Measurements from ENCODE around the gene ESRRA. TPM values are rescaled to one million over a fixed set of nuclear protein-coding genes. Genes with fewer than 3 reads are reported as not detected.

Gene ESRRA
- total and polyA plus RNA-seq, 10 of the 15 experiments (the other 5 are each of a cell fraction or from before 2014, with no cell fraction given) = 0.32 to 48.9 (median 12.6) TPM

GRCh38 chr11:64312947-64313346, 7.6 kb downstream of the ESRRA start:
- no peaks in the 10 kb centered on the region for H4K20me1 ChIP-seq (ENCODE audit: control insufficient read depth, insufficient read depth)
- intact Hi-C loops (cut with micrococcal nuclease; ENCODE audit: unreplicated experiment) (no loop called here), in situ Hi-C loops (cut with MboI) (no loop called here)
- no peak overlapping the region for H3K4me3 ChIP-seq
- DNase-seq (ENCODE audit: low read depth, low spot score) (no peak), ATAC-seq (no peak), FAIRE-seq (no peak)
- H3K36me3 ChIP-seq (ENCODE audit: control insufficient read depth in 2 of 2, insufficient read depth in 2 of 2, low read length in 1 of 2) = peaks cover 0 to 8% of the 10 kb centered on the region in 2 experiments; a peak in 3 of 4 replicates
- no peaks in the 10 kb centered on the region for H3K9me3 ChIP-seq (replicated peaks; ENCODE audit: control insufficient read depth, insufficient read depth, low read length)
- H3K4me1 ChIP-seq (ENCODE audit: control insufficient read depth, insufficient read depth, low read length) = peaks cover 5% of the 10 kb centered on the region
- H3K27me3 ChIP-seq (replicated peaks in 1 of 2; ENCODE audit: control insufficient read depth in 2 of 2, insufficient read depth in 2 of 2, low read length in 1 of 2) = no peaks in the 10 kb centered on the region
- POLR2A ChIA-PET = interaction anchor here (1.1 to 1.9 kb wide), 2 partner anchors 42 to 47 kb away, joined by 3 to 7 read pairs; no protein-coding TSS in a partner anchor
- no peak overlapping the region for H2AFZ ChIP-seq (ENCODE audit: control insufficient read depth, low read depth, low read length)
- H3K79me2 ChIP-seq (ENCODE audit: control insufficient read depth, insufficient read depth, low read length) = peaks cover 14% of the 10 kb centered on the region
- H3K9ac ChIP-seq (ENCODE audit: control insufficient read depth, insufficient read depth, low read length) = no peak overlapping the region
- H3K4me2 ChIP-seq (ENCODE audit: control insufficient read depth, insufficient read depth) = no peak overlapping the region
- RAD21 ChIA-PET (ENCODE audit: unreplicated experiment) = no interaction called here
- CTCF ChIA-PET = interaction anchor here (1.8 kb wide), 1 partner anchor 19 kb away, joined by 5 read pairs; no protein-coding TSS in a partner anchor
- SMC1A ChIA-PET (ENCODE audit: uncharacterized antibody, unreplicated experiment) = no interaction called here
- TF ChIP-seq JUND (IDR thresholded peaks at IDR 0.05; ENCODE audit: low read depth, low read length) = no peak
- no peak for TF ChIP-seq TBL1XR1 (IDR thresholded peaks at IDR 0.05; ENCODE audit: low read depth, low read length)
- TF ChIP-seq RELA (IDR thresholded peaks at IDR 0.05; ENCODE audit: borderline replicate concordance, partially characterized antibody) = no peak
- BruUV-seq (replicated peaks) = no TSS peak
- WGBS (ENCODE audit: insufficient coverage, insufficient replicate concordance, low lambda C conversion rate, missing lambda C conversion rate) = 88% methylated on average over 10 of the region's 10 CpGs
- no peak overlapping the region for H3K27ac ChIP-seq (ENCODE audit: control insufficient read depth, insufficient read depth)

DNA sequence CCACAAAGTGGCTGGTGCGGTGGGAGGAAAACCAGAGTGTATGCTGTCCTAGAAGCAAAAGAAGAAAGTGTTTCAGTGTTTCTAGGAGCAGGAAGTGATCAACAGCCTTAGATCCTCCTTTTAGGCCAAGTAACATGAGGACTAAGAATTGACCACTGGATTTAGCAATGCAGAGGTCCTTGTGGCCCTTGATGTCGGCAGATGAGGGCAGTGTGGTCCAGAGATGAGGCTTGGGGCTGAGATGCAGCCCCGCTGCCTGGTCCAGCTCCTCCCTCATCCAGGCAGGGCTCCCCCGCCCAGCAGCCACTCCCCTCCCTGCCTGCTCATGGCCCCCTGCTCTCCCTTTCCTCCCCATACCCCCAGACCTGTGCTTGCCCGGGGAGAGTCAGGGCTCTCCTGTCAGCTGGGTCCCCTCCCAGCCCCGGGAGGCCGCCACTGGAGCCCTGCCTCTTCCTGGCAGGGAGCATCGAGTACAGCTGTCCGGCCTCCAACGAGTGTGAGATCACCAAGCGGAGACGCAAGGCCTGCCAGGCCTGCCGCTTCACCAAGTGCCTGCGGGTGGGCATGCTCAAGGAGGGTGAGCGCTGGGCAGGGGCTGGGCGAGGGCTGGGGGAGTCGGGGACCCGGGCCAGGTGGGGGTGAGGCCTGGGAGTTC, 8.3 kb downstream of the ESRRA start:
- H3K27me3 ChIP-seq (replicated peaks in 1 of 2; ENCODE audit: control insufficient read depth in 2 of 2, insufficient read depth in 2 of 2, low read length in 1 of 2) = no peaks in the 10 kb centered on the region
- no peaks in the 10 kb centered on the region for H3K9me3 ChIP-seq (replicated peaks; ENCODE audit: control insufficient read depth, insufficient read depth, low read length)
- SMC1A ChIA-PET (ENCODE audit: uncharacterized antibody, unreplicated experiment) = no interaction called here
- WGBS (ENCODE audit: insufficient coverage, insufficient replicate concordance, low lambda C conversion rate, missing lambda C conversion rate) = 85% methylated on average over 15 of the region's 18 CpGs
- no peaks in the 10 kb centered on the region for H4K20me1 ChIP-seq (ENCODE audit: control insufficient read depth, insufficient read depth)
- no peak overlapping the region for H3K27ac ChIP-seq (ENCODE audit: control insufficient read depth, insufficient read depth)
- intact Hi-C loops (cut with micrococcal nuclease; ENCODE audit: unreplicated experiment) = no loop called here
- no peak overlapping the region for H2AFZ ChIP-seq (ENCODE audit: control insufficient read depth, low read depth, low read length)
- no peak overlapping the region for H3K4me3 ChIP-seq
- FAIRE-seq (no peak), ATAC-seq (no peak), DNase-seq (ENCODE audit: low read depth, low spot score) (no peak)
- peaks cover 19% of the 10 kb centered on the region for H3K79me2 ChIP-seq (ENCODE audit: control insufficient read depth, insufficient read depth, low read length)
- POLR2A ChIA-PET = interaction anchor here (1.1 kb wide), 1 partner anchor 46 kb away, joined by 3 read pairs; no protein-coding TSS in a partner anchor
- in situ Hi-C loops (cut with MboI) = no loop called here
- no TSS peak for BruUV-seq (replicated peaks)
- H3K4me2 ChIP-seq (ENCODE audit: control insufficient read depth, insufficient read depth) = no peak overlapping the region
- H3K9ac ChIP-seq (ENCODE audit: control insufficient read depth, insufficient read depth, low read length) = no peak overlapping the region
- RAD21 ChIA-PET (ENCODE audit: unreplicated experiment) = no interaction called here
- peaks cover 5% of the 10 kb centered on the region for H3K4me1 ChIP-seq (ENCODE audit: control insufficient read depth, insufficient read depth, low read length)
- TF ChIP-seq KLF5 (IDR thresholded peaks at IDR 0.05; ENCODE audit: partially characterized antibody) (no peak), PAX5 (IDR thresholded peaks at IDR 0.05; ENCODE audit: borderline replicate concordance, low read depth, low read length) (no peak)
- peaks cover 0 to 8% of the 10 kb centered on the region in 2 experiments; a peak in 3 of 4 replicates for H3K36me3 ChIP-seq (ENCODE audit: control insufficient read depth in 2 of 2, insufficient read depth in 2 of 2, low read length in 1 of 2)
- CTCF ChIA-PET = interaction anchor here (1.8 kb wide), 1 partner anchor 18 kb away, joined by 5 read pairs; no protein-coding TSS in a partner anchor
